Right forelimb (tissue), 1 donor: ENCODE measurements around the gene KLRF2.

Source experiments
- DNase-seq: peaks from one replicate; pipeline ENCODE4 v3.0.0-alpha.2; 2018

Gene KLRF2

GRCh38 chr12:9941838-9942237 is 60.5 kb downstream of the KLRF2 start:
- DNase-seq = no peak

DNA sequence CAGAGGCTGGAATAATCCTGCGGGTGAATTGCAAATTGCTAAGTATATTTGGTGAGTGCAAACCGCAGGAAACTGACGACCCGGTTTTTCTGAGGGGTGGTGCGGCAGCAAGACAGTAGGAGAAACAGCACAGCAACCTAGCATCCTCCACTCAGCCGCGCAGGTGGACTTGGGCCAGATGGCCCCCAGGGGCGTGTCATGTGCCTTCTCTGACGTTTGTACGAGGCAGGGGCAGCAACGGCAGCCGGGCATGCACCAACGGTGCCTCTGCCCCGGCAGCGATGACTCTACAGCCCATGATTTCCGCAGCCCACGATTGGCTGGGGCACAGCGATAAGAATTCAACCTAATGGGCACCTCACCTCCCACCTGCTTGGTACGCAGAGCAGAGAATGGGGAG is 62.0 kb downstream of the KLRF2 start:
- DNase-seq = no peak

DNA sequence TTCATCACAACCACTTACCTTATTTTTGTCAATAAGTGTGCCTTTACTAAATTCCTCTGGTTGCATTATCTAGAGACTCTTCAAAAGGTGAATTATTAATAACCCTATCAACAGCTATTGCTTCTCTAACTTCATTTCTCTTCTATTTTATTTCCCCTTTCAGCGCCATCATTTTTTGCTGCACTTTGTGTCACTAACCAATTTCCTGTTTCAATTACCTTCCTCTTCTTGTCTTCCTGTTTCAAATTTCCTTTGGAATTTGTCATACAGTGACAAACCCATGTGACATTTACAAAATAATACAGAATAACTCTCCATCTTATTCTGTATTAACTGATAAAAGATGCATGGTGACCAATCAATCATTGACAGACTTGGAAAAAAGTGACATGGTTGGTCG is 63.1 kb downstream of the KLRF2 start:
- no peak for DNase-seq
